NK-92 (cell line): ENCODE results near the gene ZMIZ1.

Source experiments
- DNase-seq: peaks from one replicate; lab custom pipeline; 2025; ENCODE audit not compliant: unreplicated experiment; lab: John Stamatoyannopoulos, UW

The ZMIZ1 gene

DNA sequence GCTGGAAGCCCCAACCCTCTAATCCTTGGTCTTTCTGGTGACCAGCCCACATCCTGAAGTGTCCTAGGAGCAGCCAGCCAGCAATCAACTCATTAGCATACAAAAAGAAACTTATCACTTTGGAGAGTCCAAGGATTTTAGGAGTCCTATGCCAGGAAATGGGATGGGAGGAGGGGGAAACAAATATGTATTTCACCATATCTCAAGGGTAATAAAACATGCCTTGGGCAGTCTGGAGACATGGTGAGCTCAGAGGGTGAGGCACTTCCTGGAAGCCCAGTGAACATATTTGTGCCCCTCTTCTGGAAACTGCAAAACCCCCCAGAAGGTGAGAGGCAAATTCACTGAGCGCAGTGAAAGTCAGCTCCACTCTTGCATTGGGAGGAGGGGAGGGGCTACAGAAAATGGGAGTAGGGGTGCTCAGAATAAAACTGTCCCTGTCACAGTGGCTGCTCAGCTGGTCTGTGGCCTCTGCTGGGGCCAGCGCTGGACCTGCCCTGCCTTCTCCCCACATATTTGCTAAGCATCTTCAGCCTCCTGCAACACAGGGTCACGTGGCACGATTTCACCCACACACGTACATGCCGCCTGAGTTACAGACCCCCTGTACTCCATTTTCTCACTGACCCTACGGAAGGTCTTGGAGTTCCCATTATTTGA lies 17.7 kb upstream of the ZMIZ1 start:
- DNase-seq, result no peak

DNA sequence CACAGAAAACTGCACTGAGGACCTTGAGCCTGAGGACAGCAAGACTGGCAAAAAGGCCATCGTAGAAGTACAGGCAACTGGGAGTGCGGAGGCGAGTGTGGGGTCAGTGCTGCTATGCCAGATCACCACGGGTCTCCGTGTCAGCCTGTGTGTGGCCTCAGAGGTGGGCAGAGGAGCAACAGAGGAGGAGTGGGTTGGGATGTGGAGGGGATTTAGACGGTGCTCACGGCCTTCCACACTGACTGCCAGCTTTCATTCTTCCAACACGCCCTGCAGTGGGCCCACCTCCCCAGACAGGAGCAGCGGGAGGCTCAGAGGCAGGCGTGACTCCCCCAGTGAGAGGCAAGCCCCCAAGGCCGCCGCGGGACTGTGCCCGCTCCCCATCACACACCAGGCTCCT lies 17.0 kb upstream of the ZMIZ1 start:
- DNase-seq, result no peak

DNA sequence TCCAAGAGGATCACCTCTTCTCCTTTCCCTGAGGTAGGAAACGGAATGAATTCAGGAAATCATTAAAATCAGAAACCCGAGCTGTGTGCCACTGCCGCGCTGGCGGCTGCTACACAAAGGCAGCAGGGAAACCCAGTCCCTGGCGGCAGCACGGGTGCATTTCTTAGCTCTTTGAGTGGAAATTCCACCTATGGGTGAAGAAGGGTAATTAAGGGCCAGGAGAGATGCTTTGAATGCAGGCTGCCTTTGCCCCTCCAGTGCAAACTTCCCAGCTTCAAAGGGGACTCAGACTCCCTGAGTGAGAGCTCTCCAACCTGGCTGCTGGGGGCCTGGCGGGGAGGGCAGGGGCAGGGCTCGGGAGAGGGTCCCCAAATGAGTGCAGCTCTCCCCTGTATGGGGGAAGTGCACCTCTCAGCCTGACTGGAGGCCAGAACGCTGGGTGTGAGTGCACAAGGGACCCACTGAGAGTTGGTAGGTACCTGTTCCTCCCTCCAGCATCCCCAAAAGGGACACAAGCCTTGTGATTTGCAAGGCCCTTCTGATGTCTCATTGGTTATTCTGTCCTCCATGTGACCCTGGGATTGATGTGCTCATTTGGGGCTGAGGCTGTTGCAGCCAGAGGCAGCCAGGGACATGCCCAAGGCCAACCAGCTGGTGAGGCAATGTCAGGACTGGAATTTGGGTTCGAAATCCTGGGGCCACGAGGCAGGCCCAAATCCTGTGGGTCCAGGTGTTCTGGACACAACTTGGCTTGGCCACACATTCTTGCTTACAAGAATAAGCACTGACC lies 16.3 kb upstream of the ZMIZ1 start:
- DNase-seq, result no peak

DNA sequence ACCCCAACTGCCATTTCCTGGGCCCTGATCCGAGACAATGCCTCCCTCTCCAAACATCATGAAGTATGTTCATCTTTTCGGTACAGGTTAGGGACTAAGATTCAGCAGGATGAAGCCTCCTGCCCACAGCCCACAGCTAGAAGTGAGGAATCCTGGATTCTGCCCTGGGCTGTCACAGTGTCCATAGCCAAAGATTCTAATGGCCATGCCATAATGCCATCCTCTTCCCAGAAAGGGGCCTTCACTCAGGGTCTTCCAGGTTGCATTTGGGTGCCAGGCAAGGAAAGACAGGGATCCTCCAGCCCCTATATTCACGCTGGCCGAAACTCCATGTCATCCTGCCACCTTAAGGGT lies 15.7 kb upstream of the ZMIZ1 start:
- DNase-seq, result no peak

DNA sequence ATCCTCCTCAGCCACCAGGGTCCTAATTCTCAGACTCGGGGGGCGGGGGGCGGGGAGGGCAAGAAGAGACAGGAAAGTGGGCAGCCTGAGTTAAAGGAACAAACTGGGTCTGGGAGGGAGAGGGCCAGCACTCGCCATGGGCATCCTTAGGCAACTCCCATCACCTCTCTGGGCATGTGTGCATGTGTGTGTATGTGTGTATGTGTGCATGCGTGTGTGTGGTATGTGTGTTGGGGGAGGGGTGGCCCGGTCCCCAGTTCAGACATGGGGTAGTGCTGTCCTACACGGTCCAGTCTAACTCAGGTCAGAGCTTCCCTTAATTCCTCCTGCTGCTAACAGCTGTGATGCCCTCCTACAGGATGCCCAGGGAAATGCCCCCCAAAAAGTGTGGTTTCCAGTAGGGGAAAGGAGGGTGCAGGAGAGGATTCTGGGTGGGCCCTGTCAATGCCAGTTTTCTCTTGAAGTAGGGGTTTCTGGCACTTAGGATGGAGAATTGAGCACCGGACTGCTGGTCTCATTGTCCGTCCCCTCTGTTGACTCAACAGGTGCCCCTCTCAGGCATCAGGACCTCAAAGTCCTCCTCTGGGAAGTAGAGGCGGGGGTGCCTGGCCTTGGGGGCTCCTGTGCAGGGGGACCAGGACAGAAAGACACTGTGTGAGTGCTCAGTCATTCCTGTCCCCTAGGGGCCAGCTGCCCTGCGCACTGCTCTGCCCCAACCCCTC lies 15.1 kb upstream of the ZMIZ1 start:
- no peak for DNase-seq

DNA sequence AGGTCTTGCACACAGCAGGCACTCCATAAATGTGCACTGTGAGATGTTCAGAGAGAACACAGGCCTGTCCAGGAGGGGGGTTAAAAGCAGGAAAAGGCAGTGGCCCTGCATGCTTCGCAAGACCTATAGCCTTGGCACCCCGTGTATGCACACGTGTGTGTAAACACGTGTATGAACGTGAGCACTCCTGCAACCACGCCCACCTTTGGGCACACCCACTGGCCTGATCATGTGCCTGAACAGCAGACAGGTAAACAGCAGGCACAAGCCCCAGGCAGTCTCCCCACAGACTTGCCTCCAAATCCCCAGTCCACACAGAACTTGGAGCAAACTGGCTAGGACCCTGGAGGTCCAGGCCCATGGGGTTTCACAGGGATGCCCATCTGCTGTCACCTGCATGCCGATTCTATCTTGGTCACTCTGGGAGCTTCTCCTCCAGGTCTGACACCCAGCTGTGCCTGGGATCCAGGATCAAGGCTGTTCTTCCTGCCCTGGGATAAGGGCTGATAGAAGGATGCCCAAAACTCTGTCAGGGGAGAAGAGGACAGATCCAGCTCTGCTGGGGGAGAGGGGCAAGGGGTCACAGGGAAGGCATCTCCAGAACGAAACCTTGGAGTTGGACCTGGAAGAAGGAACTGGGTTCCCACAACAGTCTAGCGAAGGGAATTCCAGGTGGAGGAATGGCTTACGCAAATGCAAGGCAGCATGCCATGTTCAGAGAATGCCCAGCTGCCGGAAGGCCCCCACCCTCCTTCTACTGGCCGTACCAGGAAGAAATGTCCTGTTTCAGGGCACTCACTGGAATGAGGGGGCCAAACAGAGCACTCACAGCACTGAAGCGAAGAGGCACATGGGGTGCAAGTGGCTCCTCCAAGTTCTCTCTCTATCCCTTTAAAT lies 14.3 kb upstream of the ZMIZ1 start:
- no peak for DNase-seq

DNA sequence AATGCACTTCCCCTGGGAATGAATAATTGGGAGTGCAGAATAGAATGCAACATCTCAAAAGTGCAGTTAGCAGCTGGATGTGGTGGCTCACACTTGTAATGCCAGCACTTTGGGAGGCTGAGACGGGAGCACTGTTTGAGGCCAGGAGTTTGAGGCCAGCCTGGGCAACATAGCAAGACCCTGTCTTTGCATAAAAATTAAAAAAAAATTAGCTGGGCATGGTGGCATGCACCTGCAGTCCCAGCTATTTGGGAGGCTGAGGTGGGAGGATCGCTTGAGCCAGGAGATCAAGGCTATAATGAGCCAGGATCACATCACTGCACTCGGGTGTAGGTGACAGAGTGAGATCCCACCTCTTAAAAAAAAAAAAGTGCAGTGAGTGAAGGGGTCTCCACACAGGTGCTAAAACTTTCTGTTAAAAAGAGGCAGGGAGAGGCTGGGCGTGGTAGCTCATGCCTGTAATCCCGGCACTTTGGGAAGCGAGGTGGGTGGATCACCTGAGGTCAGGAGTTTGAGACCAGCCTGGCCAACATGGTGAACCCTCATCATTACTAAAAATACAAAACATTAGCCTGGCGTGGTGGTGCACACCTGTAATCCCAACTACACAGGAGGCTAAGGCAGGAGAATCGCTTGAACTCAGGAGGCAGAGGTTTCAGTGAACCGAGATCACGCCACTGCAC lies 13.5 kb upstream of the ZMIZ1 start:
- DNase-seq, result no peak

DNA sequence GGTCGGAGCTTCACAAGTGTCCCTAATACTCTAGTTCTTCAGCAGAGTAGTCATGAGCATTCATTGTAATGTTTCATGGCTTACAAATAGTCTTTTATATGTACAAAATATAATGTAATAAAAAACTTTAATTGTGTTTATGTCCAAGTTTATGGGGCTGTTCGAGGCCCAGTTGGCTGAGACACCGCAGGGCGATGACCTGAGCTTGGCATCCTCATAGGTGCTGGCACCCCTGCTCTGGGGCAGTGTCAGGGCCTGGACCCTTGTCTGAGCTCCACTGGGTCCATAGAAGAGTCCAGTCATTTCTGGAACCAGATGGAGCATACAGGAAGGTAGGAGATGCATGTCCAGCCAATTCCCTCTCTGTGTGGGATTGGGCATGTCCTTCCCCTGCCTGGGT lies 12.9 kb upstream of the ZMIZ1 start:
- DNase-seq, result no peak

DNA sequence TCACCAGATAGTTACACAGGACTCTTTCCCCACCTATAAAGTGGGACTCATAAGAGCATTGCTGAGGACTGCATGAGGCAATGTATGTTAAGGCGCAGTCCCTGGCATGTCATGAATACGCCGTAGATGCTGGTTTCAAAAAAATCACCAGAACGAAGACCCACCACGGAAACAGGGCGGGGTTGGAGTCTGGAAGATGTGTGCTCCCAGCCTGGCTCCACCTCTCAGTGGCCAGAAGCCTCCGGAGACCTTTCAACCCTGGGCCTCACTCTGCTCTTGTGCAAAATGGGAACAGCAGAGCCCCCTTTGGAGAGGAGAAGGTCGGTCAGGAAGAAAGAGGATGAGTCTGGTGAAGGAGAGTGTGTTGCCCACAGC lies 12.4 kb upstream of the ZMIZ1 start:
- DNase-seq, result no peak

DNA sequence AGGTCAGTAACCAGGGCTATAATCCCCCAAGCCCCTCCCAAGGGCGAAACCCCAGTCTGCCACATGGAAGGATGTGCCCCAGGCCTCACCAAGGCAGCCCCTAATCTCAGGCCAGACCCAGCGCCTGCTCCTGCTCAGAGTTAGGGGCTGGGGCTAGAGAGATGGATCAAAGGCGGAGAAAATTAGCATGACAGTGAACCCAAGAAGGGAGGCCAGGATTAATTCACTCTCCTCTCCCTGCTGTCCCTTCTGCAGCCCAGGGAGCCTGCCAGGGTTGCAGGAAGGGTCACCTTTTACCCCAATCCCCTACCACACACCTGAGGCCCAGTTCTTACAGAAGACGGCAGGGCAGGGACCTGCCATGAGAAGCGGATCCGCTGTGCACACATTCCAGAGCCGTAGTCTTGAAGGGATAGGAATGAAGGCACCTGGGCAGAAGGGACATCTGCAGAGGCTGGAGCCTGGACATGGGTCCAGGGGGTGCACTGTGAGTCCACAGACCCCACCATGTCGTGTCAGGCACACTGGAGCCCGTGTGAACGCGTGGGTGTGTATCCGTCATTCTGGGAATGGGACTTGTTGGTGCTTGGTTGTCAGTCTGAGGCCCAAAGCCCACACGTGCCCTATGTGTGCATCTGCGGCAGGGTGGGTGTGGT lies 11.9 kb upstream of the ZMIZ1 start:
- DNase-seq, result no peak

DNA sequence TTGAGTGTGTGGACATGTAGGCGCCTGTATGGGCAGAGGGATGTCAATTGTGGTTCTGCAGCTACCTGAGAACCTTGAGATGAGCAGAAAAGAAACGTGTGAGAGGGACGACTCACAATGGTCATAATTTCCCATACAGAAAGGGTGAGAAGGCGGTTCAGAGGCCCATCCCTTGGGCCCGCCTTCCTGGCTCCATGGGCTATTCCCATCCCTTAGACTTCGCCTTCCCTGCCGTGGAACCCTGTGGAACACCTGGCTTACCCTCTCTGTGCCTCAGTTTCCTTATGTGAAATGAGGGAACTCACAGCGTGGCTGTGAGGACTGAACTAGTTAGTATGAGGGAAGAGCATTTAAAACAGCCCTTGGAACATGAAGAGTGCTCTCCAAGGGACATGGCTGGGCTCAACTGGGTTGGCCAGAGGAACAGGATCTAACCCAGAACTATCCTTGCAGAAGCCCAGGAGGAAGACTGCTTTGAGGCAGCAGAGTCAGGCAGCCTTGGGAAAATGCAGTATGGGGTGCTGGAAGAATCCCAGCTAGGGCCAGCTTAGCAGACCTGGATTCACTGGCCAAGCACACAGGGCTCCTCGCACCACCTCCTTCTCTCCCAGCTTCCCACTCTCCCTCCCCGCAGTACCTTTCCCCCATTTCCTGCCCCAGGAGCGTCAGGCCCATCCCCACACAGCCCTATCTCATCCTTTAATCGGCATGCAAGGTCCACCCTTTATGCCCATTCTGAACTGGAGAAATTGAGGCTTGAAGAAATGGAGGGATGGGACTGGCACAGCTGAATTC lies 11.1 kb upstream of the ZMIZ1 start:
- no peak for DNase-seq

DNA sequence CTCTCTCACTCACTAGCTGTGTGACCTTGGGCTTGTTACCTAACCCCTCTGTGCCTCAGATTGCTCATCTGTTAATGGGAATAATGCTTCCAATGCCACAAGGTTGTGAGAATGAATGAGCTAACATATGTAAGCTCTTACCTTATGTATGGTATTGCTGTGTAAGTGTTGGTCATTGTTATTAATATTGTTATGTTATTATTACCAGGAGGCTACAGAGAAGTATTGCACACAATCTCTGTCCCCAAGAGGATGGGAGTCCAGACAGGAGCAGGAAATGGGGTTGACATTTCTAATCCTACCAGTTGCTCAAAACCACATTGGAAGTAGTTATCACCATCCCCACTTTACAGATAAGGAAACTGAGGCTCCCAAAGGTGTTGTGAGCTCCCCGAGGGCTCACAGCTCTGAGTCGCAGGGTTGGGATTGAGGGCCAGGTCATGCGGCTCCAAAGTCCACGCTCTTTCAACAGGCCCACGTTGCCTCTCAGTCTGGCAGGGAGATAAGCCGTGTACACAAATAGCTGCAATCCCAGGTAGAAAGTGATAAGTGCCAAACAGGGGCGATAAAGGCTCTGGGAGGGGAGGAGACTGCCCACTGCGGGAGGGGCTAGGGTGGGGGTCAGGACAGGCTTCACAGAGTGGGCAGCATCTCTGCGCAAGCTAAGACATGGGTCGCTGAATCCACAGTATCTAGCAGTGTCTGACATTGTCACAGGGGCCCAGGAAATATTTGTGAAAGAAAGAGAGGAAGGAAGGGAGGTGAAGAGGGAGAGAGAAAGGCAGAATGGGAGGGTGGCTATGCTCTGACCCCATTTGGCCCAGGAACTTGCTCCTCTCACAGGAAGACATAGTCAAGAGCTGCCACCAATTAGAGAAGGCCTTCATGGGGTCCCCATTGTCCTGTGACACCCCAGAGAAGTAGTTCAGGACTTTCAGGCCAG lies 9.6 kb upstream of the ZMIZ1 start:
- no peak for DNase-seq

DNA sequence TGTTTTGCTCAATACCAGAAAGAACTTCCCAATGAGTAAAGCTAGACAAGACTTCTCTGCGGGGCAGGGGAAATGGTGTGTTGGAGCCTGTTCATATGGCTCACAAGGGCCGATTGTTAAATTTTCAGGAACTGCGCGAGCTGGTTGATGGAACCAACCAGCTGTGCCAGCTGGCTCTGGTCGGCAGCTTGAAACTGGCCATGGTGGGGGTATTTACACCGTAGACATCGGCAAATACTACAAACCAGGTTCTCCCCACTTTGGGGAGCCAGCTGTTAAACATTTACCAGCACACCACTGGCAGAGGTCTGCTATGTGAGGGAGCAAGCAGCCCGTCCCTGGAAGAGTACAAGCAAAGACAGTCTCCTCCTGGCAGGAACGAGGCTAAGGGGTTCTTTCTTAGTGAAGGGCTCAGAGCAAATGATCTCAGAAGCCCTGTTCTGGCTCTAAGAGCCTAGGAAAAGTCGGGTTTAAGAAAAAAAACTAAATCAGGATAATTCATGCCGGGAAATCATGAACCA lies 8.8 kb upstream of the ZMIZ1 start:
- no peak for DNase-seq

DNA sequence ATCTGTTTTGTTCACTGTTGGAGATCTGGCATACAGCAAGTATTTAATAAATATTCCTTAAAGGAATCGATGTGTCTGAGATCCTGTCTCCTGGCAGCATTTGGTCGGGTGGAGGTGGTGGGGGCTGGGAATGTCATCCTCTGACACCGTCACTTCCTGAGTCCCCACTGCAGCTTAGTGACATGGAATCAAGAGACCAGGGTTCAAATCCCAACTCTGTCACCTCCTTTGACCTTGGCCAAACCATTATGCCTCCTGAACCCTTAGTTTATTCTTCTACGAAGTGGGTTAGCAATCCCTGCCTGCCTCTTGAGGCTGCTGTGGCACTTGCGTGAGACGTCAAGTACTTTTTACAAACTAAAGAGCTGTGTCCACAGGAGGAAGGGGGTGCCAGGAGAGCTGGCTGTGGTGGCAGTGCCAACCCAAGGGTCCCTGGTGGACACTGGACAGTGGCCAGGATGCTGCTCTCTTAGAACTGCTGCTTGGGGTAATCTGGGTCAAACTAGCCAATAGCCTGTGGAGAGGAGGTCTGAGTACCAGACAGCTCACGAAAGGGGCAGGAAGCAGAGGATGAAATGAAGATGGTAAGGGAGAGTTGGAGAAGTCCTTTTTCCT lies 8.0 kb upstream of the ZMIZ1 start:
- DNase-seq, result no peak

DNA sequence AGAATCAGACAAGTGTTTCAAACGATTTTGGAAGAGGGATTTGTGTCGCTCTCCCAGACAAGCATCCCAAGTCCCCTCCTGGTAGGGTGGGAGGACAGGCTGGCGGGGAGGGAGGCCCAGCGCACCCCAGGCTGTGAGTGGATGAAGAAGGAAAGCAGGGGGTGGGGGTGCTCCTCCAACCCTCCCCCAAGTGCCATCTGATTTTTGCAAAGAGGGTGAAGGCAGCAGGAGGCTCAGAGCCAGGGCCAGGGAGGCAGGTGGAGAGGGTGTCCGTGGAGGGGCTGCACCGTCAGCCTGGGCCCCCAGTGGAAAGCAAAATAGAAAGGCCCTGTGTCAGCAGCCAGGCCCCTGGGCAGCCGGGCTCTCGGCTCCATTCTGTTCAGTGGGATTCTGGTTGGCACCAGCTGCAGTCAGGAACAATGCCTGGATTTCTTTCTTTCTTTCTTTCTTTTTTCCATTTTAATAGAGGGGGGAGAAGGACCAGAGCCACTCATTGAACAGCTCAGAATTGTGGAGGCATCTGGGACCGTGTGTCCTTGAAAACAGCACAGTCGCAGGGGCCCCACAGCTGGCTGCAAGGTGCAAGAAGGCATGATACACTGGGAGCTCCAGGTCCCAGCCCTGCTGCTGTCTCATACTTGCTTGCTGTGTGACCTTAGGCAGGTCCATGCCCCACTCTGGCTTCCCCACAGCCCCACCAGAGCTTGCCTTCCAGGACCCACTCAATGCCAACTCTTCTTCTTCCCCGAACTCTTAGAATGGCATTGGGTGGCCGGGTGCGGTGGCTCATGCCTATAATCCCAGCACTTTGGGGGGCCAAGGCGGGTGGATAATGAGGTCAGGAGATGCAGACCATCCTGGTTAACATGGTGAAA lies 7.1 kb upstream of the ZMIZ1 start:
- no peak for DNase-seq

DNA sequence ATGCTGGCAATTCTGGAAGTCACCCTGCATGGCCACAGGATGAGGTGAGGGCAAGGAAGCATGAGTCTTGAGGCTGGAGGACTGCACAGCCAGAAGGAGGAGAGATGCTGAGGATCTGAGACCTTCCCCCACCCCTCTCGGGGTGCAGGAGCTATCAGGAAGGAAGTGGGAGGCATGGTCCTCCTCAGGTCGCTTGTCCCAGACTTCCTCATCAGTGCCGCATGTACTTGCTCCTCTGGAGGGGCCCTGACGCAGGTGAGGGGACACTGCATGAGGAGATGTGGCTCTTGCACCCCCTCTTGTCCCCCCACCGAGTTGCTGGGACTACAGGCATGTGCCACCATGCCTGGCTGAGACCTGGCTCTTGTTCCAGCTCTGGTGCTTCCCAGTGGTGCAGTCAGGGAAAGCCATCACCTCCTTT lies 5.7 kb upstream of the ZMIZ1 start:
- DNase-seq, result no peak
